Embryonic facial prominence (tissue), 1 donor: ENCODE results near the gene ZBTB9.

Source experiments
- DNase-seq: peaks from one replicate; pipeline ENCODE4 v3.0.0-alpha.2; 2016; ENCODE audit errors: extremely low spot score

ZBTB9 gene

GRCh38 chr6:33418690-33419291 lies 35.6 kb upstream of the ZBTB9 start:
- DNase-seq: no peak

- peak; percentile 80 for DNase-seq
Measured at GRCh38 chr6:33419580-33420490, 34.5 kb upstream of the ZBTB9 start, which contains the start of gene SYNGAP1. SYNGAP1 (plus strand) TSS chr6:33420065; CDS start chr6:33420265, 200 bp downstream.

GRCh38 chr6:33420491-33421343 lies 33.7 kb upstream of the ZBTB9 start:
- DNase-seq: no peak

- DNase-seq: no peak
Measured at GRCh38 chr6:33421344-33421643, 33.1 kb upstream of the ZBTB9 start.

GRCh38 chr6:33423777-33424176 lies 30.6 kb upstream of the ZBTB9 start:
- no peak for DNase-seq

GRCh38 chr6:33424855-33425667 lies 29.3 kb upstream of the ZBTB9 start:
- no peak for DNase-seq

- peak; percentile 83 for DNase-seq
Measured at GRCh38 chr6:33425668-33426577, 28.5 kb upstream of the ZBTB9 start.

- no peak for DNase-seq
Measured at GRCh38 chr6:33426590-33427511, 27.5 kb upstream of the ZBTB9 start.

- DNase-seq: no peak
Measured at GRCh38 chr6:33427585-33428223, 26.7 kb upstream of the ZBTB9 start.

- DNase-seq: no peak
Measured at GRCh38 chr6:33428224-33428965, 26.0 kb upstream of the ZBTB9 start.

GRCh38 chr6:33428966-33429749 lies 25.2 kb upstream of the ZBTB9 start:
- DNase-seq: no peak

GRCh38 chr6:33429750-33430052 lies 24.7 kb upstream of the ZBTB9 start:
- no peak for DNase-seq

GRCh38 chr6:33430334-33430733 lies 24.0 kb upstream of the ZBTB9 start:
- DNase-seq: no peak

GRCh38 chr6:33430991-33431879 lies 23.1 kb upstream of the ZBTB9 start:
- peak; percentile 69 for DNase-seq

GRCh38 chr6:33431880-33432541 lies 22.4 kb upstream of the ZBTB9 start:
- DNase-seq: no peak

- DNase-seq: no peak
Measured at GRCh38 chr6:33432546-33432945, 21.8 kb upstream of the ZBTB9 start.
